ENCODE data around the gene SCARB1. TPM values are rescaled to one million over a fixed set of nuclear protein-coding genes. Genes with fewer than 3 reads are reported as not detected.
"Not testable (repeated sequence)": the region's sequence is repeated elsewhere in the genome, so short reads cannot be mapped to it uniquely, and the experiment has no call there.

Gene SCARB1, protein sequence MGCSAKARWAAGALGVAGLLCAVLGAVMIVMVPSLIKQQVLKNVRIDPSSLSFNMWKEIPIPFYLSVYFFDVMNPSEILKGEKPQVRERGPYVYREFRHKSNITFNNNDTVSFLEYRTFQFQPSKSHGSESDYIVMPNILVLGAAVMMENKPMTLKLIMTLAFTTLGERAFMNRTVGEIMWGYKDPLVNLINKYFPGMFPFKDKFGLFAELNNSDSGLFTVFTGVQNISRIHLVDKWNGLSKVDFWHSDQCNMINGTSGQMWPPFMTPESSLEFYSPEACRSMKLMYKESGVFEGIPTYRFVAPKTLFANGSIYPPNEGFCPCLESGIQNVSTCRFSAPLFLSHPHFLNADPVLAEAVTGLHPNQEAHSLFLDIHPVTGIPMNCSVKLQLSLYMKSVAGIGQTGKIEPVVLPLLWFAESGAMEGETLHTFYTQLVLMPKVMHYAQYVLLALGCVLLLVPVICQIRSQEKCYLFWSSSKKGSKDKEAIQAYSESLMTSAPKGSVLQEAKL
- 8.7 TPM for total RNA-seq (ENCODE audit: insufficient read depth, low replicate concordance)

DNA sequence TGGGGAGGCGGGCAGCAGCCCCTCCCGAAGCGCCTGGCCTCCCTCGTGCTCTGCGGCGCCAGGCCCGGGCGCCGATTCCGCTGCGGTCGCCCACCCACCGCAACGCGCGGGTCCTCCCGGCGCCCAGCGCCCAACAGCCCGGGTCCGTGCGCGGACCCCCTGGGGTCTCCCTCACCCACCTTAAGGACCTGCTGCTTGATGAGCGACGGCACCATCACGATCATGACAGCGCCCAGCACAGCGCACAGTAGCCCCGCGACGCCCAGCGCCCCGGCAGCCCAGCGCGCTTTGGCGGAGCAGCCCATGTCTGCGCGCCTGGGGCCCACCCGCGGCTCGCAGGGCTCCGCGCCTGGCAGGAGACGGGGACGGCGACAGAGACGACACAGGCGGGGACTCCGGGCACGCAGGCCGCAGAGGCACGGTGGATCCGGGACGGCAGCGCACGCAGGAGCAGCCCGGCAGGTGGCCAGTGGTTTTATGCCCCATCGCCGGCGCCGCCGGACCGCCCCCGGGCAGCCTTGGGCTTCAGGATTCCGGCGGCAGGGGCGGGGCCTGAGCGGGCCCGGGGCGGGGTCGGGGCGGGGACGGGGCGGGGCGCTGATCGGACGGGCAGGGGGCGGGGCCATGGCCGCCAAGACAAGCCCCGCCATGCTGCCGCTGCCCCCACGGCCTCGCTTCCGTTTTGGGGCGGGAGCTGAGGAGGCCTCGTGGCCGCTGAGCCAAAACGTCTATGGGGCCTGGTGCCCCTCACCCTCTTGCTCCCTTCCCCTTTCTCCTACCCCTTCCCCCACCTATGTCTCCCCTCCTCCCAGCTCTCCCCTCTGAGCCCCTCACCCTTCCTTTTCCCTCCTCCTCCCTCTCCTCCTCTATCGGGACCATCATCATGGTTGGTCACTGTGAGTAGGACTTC, at the start of gene SCARB1:
TSS of gene SCARB1 (minus strand) at position 449 of the 910 bp plus-strand sequence. CDS start at position 305, 144 bp downstream.
- DNase-seq (ENCODE audit: low spot score), result peak; percentile 76

DNA sequence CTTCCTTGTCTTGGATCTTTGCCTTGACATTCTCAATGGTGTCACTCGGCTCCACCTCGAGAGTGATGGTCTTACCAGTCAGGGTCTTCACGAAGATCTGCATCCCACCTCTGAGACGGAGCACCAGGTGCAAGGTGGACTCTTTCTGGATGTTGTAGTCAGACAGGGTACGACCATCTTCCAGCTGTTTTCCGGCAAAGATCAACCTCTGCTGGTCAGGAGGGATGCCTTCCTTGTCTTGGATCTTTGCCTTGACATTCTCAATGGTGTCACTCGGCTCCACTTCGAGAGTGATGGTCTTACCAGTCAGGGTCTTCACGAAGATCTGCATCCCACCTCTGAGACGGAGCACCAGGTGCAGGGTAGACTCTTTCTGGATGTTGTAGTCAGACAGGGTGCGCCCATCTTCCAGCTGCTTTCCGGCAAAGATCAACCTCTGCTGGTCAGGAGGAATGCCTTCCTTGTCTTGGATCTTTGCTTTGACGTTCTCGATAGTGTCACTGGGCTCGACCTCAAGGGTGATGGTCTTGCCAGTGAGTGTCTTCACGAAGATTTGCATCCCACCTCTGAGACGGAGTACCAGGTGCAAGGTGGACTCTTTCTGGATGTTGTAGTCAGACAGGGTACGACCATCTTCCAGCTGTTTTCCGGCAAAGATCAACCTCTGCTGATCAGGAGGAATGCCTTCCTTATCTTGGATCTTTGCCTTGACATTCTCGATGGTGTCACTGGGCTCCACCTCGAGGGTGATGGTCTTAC, 49.0 kb upstream of the SCARB1 start:
- not testable (repeated sequence) for DNase-seq (ENCODE audit: low spot score)

DNA sequence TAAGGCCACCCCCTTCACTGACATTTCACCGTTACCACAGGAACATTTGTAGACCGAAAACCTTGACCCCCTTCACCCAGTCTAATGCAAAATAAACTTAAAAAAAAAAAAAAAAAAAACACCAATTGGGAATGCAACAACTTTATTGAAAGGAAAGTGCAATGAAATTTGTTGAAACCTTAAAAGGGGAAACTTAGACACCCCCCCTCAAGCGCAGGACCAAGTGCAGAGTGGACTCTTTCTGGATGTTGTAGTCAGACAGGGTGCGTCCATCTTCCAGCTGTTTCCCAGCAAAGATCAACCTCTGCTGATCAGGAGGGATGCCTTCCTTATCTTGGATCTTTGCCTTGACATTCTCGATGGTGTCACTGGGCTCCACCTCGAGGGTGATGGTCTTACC, 47.9 kb upstream of the SCARB1 start:
- not testable (repeated sequence) for DNase-seq (ENCODE audit: low spot score)

- no peak for DNase-seq (ENCODE audit: low spot score)
Measured at GRCh38 chr12:124910561-124911478, 47.2 kb upstream of the SCARB1 start.

- DNase-seq (ENCODE audit: low spot score), result no peak
Measured at GRCh38 chr12:124909831-124910560, 46.3 kb upstream of the SCARB1 start.

DNA sequence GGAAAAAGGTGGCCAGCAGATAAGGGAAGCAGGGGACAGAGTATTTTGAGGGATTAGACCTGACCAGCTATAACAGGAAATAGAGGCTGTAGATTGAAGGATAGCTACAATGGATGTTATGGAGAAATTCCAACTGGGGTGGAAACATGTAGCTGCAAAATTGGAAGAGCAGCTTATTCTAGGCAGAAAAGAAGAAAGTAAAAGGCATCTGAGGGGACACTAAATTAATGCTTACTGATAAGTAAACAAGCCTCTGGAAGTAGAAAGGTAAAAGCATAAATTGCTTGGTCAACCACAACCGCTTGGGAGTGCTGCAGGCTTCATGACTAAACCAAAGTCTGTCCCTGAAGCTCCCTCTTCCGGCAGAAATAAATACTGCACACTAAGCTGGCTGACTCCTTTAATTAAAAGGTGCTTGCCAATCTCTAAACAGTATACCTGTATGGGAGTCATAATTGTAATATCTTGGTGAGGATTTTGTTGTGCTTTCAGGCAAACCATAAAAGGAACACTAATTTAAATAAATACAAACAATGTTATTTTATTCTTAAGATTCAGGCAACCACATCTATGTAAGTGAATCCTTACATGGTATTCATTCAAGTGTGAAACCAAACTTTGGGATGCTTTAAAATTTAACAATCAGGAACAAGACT, 43.1 kb upstream of the SCARB1 start:
- DNase-seq (ENCODE audit: low spot score), result peak; percentile 95

- DNase-seq (ENCODE audit: low spot score), result peak; percentile 75
Measured at GRCh38 chr12:124904306-124905098, 40.8 kb upstream of the SCARB1 start.

- DNase-seq (ENCODE audit: low spot score), result no peak
Measured at GRCh38 chr12:124902916-124903315, 39.3 kb upstream of the SCARB1 start.

GRCh38 chr12:124901003-124901402, 37.3 kb upstream of the SCARB1 start:
- DNase-seq (ENCODE audit: low spot score), result no peak

- DNase-seq (ENCODE audit: low spot score), result not testable (repeated sequence)
Measured at GRCh38 chr12:124900345-124900795, 36.7 kb upstream of the SCARB1 start.

- no peak for DNase-seq (ENCODE audit: low spot score)
Measured at GRCh38 chr12:124898923-124899294, 35.2 kb upstream of the SCARB1 start.

DNA sequence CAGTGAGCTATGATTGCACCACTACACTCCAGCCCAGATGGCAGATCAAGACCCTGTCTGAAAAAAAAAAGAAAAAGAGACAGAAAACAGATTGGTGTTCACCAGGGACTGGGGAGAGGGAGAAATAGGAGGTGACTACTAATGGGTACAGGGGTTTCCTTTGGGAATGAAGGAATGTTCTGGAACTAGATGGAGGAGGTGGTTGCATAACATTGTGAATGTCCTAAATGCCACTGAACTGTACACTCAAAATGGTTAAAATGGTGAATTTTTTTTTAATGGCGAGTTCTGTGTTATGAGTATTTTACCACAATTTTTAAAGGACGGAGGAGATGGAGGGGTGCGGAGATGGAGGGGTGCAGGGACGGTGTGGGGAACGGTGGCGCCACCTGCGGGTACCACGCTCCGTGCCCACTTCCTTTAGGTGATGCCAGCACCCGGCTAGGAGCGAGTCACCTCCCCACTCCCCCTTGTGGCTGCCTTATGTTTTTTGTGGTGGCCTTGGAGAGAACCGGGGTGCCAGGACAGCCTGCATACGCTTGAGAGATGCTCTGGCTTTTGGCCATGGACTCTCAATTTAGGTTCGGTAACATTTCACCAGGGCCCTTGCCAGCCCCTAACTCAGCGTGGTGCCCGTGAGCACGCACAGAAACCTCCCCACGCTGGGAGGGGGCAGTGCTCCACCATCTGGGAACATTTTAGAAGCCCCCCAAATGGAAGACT, 34.7 kb upstream of the SCARB1 start:
- DNase-seq (ENCODE audit: low spot score), result no peak

DNA sequence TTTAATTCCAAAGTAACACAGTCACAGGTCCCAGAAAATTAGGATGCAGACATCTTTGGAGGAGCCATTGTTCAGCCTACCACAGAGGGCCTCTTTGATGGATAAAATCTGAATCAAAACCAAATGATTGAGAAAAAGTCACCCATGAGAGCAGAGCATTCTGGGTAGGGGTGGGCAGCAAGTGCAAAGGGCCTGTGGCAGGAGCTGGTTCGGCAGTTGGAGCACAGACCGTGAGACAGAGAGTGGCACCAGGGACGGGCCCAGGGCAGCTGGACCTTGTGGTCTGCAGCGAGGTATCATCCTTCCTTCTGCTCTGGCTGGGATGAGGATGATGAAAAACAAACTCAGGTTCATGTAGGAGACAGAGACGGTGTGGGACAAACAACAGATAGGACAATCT, 32.8 kb upstream of the SCARB1 start:
- DNase-seq (ENCODE audit: low spot score), result no peak

DNA sequence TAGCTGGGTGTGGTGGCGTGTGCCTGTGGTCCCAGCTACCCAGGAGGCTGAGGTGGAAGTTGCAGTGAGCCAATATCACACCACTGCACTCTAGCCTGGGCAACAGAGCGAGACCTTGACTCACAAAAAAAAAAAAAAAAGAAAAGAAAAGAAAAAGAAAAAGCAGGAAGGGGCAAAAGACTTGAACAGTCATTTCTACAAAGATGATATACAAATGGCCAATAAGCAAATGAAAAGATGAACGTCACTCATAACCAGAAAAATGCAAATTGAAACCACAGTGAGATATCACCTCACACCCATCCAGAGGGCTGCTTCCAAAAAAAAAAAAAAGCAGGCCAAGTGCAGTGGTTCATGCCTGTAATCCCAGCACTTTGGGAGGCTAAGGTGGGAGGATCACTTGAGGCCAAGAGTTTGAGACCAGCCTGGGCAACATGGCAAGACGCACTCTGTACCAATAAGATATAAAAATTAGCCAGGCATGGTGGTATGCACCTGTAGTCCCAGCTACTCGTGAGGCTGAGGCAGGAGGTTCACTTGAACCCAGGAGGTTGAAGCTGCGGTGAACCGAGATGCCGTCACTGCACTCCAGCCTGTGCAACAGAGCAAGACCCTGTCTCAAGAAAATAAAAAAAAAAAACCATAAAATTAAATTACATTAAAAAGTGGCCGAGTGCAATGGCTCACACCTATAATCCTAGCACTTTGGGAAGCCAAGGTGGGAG, 30.3 kb upstream of the SCARB1 start:
- DNase-seq (ENCODE audit: low spot score), result no peak

DNA sequence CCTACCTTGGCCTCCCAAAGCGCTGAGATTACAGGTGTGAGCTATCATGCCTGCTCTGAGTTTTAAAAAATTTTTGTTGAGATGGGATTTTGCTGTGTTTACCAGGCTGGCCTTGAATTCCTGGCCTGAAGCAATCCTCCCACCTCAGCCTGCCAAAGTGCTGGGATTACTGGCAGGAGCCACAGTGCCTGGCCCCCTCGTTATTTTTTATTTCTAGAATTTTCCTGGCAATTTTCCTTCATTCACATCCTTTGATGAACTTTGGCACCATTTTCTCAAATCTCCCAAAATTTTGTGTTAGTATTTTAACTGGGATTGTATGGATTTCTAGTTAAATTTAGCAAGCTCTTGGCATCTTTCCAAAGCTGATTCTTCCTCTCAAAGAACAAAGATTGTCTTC, 24.6 kb upstream of the SCARB1 start:
- no peak for DNase-seq (ENCODE audit: low spot score)

DNA sequence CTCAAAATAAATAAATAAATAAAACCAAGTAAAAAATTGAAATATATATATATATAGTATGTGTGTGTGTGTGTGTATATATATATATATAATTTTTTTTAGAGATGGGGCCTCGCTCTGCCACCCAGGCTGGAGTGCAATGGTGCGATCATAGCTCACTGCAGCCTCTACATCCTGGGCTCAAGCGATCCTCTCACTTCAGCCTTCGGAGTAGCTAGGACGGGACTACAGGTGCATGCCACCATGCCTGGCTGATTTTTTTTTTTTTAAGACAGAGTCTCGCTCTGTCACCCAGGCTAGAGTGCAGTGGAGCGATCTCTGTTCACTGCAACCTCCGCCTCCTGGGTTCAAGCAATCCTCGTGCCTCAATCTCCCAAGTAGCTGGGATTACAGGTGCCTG, 24.1 kb upstream of the SCARB1 start:
- DNase-seq (ENCODE audit: low spot score), result not testable (repeated sequence)
